Tongue (tissue), 2 donors: ENCODE data around the gene A3GALT2. TPM values are rescaled to one million over a fixed set of nuclear protein-coding genes. Genes with fewer than 3 reads are reported as not detected.
"Not testable (repeated sequence)": the region's sequence is repeated elsewhere in the genome, so short reads cannot be mapped to it uniquely, and the experiment has no call there.

Experiments
- DNase-seq: peaks from one replicate; pipeline ENCODE4 v3.0.0-alpha.2; 2015
- total RNA-seq: library from RNA; depleted of rRNA; stranded (reverse); fragments of >200 nt; gene quantifications from one replicate; pipeline ENCODE4 v1.2.3, GENCODE V29; 2014

The A3GALT2 gene
- total RNA-seq, 1 donor from 2014 or later = not detected

DNA sequence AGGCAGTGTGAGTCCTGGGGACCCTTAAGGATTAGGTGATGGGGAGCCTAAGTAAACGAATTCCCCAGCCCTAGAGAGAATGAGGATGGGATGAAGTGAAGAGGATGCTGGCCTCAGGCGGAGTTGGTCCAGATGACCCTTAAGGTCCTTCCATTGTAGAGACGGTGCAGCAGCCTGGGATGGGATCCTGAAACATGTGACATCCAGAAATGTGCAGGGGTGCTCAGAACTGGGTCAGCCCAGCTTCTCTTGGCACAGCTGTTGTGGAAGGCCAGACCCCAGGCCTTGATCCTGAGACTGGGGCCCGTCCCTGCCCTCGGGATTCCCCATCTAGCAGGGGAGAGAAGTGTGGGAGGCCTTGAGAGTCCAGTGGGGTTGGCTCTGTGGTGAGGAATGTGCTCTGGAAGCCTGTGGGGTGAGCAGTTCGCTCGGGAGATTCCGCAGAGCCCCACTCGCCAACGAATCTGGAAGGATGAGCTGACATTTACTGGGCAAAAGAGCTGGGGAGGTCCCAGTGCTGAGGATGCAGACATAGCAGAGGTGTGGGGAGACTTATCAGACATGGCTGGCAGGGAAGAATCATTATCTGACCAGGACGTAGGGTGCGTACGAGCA lies 28.1 kb downstream of the A3GALT2 start:
- no peak for DNase-seq

DNA sequence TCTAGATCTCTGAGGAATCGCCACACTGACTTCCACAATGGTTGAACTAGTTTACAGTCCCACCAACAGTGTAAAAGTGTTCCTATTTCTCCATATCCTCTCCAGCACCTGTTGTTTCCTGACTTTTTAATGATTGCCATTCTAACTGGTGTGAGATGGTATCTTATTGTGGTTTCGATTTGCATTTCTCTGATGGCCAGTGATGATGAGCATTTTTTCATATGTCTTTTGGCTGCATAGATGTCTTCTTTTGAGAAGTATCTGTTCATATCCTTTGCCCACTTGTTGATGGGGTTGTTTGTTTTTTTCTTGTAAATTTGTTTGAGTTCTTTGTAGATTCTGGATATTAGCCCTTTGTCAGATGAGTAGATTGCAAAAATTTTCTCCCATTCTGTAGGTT lies 30.3 kb downstream of the A3GALT2 start:
- not testable (repeated sequence) for DNase-seq

DNA sequence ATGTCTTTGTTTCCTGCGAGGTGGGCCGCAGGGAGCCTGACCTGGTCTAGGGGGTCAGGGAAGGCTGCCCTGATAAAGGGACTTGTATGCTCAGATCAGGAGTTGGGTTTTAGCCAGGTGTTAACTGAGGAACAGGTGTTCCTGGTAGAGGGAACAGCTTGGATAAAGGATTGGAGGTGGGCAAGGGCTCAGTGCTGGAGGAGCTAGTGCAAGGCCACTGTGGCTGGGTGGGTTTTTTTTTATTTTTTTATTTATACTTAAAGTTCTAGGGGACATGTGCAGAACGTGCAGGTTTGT lies 31.1 kb downstream of the A3GALT2 start:
- DNase-seq = no peak

DNA sequence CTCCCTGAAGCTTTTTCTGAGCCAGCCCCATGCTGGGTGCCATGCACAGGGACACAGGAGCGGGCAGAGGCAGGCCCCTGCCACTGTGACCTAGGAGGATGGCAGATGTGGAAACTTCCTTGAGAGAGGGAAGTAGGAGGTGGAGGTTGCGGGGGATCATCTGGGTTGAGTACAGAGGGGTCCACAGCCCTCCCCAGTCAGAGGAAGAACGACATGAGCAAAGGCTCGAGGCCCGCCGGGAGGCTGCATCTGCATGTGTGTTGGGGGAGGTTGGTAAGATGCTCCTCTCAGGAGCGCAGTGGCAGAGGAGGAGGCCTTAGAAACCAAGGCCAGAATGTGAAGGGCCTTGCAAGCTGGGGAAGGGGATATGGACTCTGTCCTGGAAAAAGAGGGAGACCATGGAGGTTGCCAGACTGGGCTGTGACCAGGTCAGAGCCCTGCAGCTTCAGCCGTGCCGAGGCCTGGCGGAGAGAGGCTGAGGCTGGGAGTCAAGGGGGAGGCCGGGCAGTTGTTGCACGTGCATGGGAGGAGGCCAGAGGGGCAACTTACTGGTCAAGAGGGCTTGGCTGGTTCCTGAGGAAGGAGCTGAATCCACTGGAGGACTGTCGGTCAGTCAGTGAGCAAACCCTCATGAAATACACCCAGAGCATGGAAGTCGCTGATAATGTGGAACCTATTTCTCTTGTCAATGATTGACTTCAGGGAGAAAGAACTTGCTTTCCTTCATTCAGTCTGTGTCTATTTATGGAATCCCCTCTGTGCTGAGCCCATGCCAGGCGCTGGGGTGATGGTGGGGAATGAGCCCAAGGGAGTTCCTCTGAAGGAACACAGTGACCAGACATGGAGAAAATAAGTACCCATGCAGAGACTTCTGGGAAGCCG lies 31.7 kb downstream of the A3GALT2 start:
- DNase-seq = no peak

DNA sequence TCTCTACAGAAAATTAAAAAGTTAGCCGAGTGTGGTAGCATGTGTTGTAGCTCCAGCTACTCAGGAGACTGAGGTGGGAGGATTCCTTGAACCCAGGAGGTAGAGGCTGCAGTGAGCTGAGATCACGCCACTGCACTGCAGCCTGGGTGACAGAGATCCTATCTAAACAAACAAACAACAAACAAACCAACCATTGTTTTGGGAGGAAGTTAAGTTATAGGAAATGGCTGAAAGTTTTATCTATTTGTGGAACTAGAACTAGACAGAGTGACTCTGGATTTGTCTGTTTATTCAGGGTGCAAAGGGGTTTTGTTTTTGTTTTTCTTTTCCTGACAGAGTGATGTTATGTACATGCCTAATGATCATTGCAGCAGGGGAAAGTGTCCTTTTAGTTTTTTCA lies 33.6 kb downstream of the A3GALT2 start:
- DNase-seq = no peak

DNA sequence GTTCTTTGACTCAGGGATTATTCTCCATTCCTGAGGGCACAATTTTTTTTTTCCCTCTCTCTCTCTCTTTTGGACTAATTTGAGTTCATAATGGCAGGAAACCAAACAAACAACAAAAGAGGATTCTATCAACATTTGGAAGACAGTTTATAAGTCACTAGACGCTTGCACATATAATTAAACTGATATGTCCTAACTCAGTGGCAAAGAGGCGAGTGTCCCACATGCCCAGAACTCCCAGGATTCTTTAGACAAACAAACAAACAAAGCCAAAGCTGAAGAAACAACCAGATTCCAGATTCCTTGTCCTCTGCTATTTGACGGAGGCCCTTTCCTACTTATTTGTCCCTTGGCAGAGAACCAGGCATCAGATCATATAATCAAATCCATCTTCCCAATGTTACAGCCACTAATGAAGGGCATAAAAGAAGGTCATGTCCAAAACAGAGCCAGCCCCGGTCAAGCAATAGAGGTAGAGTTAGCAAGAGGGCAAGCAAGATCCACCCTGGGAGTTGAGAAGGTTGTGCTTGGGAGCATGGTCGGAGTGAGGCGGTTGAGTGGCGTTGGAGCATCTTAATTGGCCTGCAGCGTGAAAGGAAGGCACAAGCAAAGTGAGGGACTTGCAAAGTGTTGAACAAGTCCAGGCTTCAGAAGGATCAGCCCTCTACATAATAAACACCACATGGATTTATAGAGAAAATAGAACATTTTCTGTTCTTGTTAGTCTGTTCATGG lies 34.3 kb downstream of the A3GALT2 start:
- no peak for DNase-seq

DNA sequence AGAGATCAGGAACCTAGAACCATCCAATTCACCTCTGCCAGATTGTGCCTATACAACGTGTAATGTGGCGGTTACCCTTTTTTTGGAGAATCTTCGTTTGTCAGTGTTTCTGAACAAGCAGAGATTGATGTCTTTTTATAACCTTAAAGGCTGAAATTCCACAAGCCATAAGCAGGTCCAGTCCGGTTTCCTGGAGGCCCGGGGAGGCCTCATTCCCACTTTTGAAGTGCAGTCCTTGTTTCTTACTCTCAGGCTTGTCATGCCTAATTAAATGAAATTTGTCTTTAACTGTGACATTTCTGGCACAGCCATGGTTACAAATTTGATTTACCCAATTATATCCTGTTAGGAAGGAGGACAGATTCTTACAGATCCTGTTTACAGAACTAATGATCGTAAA lies 36.8 kb downstream of the A3GALT2 start:
- DNase-seq = no peak

DNA sequence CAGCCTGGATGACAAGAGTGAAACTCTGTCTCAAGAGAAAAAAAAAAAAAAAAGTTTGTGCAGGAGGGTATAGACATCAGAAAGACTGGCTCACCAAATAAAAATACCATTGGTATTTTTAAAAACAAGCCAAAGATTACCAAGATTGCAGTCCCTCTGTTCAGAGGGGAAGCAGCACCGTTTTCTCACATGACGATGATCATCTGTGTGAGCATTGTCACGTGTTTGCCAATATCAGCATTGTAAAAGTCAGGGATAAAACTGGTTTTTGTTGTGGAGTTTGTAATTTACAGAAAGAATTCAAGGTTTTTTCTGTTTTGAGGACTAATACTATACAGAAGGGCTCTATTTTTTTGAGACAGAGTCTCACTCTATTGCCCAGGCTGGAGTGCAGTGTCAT lies 38.1 kb downstream of the A3GALT2 start:
- DNase-seq = no peak

DNA sequence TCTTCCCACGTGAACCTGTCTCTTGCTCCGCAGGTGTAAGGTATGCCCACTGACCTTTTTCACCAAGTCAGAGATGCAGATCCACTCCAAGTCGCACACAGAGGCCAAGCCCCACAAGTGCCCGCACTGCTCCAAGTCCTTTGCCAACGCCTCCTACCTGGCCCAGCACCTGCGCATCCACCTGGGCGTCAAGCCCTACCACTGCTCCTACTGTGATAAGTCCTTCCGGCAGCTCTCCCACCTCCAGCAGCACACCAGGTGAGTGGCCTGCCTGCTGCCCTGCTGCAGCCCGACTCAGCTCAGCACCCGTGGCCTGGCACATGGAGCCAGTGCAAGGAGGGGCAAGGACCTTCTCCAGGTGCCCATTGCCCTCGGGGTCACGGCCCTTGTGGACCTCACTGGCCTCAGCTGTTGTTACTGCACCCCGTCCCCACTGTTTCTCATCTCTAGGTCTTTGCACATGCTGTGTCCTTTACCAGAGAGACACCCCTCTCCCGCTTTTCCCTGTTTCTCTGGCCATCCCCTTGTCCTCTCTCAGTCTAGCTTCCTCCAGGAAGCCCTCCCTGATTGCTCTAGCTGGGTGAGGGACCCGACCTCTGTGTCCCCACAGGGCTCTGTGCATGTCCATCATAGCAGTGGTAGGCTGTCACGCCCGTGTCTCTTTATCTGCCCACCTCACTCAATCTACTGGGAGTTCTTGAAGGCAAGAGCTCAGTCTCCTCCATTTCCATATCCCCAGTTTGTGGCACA lies 39.2 kb downstream of the A3GALT2 start:
- DNase-seq = no peak

DNA sequence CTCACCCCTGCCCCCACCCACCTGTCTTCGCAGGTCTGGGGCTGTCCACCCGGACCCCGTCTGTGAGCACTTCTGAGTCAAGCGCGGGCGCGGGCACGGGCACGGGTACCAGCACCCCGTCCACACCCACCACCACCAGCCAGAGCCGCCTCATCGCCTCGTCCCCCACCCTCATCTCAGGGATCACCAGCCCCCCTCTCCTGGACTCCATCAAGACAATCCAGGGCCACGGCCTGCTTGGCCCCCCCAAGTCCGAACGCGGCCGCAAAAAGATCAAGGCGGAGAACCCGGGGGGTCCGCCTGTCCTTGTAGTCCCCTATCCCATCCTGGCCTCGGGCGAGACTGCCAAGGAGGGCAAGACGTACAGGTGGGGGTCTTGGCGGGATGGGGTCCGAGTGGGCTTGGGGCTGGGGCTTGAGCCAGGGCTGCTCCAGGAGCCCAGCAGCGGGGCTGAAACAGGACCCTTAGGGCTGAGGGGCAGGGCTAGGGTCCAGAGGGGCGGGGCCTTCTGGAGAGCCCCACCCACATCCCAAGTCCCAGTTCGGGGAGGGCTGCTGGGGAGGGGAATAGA lies 40.7 kb downstream of the A3GALT2 start:
- no peak for DNase-seq

DNA sequence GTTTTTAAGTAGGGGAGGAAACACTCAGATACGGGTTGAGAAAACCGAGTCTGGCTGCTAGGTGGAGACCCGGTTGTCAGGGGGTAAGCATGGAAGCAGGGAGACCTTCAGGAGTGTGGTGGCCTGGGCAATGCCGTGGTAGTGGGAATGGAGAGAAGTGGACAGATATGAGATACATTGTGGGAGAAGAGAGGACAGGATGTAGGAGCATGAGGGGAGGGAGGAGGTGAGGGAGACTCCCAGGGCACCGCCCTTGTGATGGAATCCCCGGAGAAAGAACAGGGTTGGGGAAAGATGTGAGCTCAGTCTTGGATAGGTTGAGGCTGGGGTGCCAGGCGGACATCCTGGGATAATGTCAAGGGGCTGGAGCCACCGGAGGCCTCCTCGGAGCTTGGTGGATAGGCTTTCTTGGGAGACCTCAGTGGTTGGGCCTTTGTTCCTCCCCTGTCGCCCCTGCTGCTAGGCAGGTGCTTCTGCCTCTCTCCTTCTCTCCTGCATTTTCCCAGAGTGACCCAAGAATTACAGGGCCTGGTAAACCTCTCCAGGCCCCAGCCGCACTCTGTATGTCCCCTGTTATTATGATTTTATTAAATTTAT lies 43.3 kb downstream of the A3GALT2 start:
- no peak for DNase-seq

DNA sequence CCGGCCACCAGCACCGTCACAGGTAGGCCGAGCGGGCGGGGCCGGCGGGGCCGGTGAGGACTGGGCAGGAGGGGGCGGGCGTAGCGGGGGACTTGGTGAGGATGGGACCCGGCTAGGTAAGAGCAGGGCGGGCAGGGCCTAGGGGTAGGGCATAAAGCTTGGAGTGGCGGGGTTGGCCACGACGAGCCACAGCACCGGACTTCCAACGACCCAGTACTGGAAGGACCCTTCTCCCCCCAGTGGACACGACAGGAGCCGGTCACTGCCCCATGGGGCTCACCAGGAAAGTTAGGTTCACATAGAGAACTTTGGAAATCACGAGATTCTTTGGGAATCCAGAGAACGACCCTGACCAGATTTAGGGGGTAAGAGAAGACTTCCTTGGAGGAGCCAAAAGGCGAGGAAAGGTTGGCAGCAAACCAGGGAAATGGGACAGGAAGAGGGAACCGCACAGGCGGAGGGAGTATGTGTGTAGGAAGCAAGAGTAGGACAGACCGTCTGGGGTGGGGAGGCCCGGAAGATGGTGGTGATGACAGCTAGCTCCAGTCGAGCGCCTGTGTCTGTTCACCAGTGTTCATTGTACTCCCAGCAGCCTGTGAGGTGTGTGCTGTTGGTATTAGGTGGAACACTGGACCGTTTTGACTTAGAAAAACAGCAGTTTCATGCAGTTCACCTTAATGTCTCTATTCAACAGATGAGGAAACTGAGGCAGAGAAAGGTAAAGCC lies 44.2 kb downstream of the A3GALT2 start:
- no peak for DNase-seq

DNA sequence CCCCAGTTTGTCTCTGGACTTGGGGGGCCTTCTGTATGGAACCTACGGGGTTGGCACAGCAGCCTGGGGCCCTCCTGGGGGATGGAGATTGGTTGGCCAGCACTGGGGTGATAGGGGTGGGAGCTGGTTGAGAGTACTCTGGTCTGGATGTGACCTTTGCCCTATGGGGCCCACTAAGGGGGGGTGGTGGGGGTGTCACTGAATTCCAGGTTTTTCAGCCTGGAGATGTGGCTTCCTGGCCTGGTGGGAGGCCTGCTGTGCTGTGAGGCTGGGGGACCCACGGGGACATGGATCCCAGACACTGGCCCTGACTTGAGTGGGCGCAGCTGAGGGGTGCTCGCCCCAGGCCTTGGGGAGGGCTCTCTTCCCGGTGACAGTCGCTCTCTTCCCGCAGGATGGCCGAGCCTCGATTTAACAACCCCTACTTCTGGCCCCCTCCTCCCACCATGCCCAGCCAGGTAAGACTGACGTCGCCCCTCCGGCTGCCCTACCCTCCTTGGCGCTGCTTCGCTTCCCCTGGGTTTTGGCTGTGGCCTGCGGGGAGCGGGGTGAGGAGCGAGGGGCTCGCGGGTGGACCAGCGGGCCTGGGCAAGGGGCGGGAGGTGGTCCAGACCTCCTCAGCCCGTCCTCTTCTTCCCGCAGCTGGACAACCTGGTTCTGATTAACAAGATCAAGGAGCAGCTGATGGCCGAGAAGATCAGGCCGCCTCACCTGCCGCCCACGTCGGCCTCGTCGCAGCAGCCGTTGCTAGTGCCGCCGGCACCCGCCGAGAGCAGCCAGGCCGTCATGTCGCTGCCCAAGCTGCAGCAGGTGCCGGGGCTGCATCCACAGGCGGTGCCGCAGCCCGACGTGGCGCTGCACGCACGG lies 45.0 kb downstream of the A3GALT2 start:
- DNase-seq = no peak

DNA sequence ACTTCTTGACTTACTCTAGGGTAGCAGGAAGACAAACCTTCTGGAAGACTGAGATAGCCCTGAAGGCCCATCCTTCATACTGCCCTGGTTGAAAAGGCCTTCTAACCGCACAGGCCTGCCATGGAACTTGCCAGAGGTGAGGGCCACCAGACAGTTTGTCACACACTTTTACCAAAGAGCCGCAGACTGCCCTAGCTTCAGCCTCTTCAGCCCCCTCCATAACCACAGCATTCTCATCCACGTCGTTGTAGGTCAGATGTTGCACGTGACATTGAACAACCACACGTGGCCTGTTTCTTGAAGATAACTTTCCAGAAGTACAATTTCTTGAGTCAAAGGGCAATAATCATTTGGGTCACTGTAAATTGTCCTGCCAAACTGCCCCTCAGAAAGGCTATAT lies 45.7 kb downstream of the A3GALT2 start:
- no peak for DNase-seq

DNA sequence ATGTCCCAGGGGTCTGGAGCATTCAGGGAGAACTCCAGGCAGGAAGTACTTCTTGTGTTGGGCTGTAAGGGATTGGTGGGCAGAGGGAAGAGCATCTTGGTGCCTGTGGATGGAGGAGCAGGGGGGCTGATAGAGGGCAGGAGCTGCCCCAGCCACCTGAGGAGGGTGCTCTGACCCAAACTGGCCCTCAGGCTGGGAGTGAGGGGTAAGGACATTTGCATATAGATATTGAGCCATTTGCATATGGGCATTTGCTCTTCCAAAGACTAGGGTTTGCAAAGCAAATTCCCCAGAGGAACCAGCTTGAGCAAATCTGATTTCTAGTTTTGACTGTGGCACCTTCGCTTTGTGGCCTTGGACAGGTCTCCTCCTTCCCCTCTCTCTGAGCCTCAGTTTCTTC lies 46.5 kb downstream of the A3GALT2 start:
- no peak for DNase-seq

DNA sequence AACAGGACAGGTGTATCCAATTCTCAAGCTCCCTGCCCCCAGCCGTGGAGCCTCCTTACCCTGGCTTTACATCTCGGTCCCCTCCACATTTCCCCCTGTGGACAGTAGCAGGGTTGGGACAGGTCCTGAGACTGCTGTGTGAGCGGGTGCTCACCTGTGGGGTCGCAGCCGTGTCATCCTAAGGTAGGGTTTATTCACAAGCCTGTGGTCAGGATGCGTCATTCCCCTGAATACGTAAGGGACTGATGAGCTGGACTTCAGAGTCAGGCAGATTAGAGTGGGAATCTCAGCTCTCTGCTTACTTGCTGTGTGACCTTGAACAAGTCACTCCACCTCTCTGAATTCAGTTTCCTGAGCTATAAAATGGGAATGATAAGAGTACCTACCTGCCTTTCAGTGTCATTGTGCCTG lies 46.9 kb downstream of the A3GALT2 start:
- DNase-seq = no peak

DNA sequence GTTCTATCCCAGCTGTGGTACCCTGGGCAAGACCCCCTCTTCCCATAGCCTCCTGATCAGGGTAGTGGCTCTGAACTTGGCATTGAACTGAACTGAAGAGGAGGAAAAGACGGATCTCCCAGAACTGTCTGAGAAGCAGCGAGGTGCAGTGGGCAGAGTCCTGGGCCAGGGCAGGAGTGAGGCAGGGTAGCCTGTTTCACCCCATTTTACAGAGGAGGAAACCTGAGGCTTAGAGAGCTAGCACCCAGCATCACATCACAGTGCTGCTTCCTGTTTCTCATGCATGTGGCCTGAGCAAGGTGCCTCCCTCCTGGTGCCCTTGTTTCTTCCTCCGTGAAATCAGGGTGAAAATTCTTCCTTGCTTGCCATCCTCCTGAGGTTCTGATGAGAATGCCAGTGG lies 47.5 kb downstream of the A3GALT2 start:
- DNase-seq = no peak

DNA sequence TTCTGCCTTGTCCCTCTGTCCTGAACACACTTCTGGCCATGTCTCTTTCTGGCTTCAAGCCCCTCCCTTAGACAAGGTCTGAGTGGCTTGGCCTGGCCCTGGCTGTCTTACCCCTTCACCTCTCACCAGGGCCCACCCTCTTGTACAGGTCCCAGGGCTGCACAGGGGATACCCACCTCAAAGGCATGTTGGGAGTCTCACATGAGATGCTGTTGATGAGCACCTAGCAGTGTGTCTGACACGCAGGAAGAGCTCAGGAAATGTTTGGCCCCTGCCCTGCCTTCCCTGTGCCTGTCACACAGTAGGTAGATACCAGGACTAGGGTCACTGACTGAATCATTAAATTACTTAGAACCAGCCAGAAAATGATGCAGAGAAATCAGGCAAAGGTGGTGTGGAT lies 48.0 kb downstream of the A3GALT2 start:
- DNase-seq = no peak

DNA sequence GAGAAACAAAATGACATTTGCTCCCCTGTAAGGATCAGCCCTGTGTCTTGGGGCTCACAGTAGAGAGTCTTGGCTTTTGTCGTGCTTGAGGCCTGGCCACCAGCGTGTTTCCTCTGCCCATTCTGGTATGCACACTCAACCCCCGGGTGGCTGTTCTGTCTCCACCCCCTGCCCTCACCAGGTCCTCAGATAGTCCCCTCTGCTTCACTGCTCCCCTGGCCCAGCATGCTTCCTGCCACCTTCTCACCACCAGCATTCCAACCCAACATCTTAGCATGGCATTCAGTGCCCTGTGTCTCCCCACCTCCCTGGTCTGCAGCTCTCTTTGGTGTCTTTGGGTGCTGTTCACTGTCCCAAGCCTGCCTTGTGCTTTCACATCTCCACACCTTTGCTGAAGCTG lies 48.4 kb downstream of the A3GALT2 start:
- DNase-seq = no peak
